GM23248 (cell line): ENCODE measurements around the gene TPRG1L.

Source experiments
- EZH2 ChIP-seq: fragments of 200-600 bp; sonication (generic); IDR thresholded peaks from 2 replicates; pipeline ENCODE4 v1.6.1; 2018; ENCODE audit warnings: antibody characterized with exemption, mild to moderate bottlenecking; ENCODE audit not compliant: insufficient read depth, poor library complexity, severe bottlenecking
- EZH2phosphoT487 ChIP-seq: fragments of 200-600 bp; sonication (generic); IDR thresholded peaks from 2 replicates; pipeline ENCODE4 v1.6.1; 2018; ENCODE audit warnings: antibody characterized with exemption, moderate library complexity, mild to moderate bottlenecking, low read depth; ENCODE audit not compliant: insufficient read depth

GRCh38 chr1:3602375-3602774, 22.4 kb upstream of the TPRG1L start:
- no peak for TF ChIP-seq EZH2
- no peak for TF ChIP-seq EZH2phosphoT487
